HL-60/S4 treated with retinoic acid at 250 ng/mL for 4 days and 3 days (cell line): ENCODE results near the gene CEND1.

Experiments used
- in situ Hi-C: fragments of 300-500 bp; cut with MboI; formaldehyde crosslinking; loops from 2 replicates; pipeline ENCODE4 v1.7.0; 2022; ENCODE audit warnings: low sequenced_read_pairs

Gene CEND1

GRCh38 chr11:796565-797295, 6.8 kb upstream of the CEND1 start:
- in situ Hi-C loops, result no loop called here

GRCh38 chr11:795634-796564, 6.0 kb upstream of the CEND1 start:
- in situ Hi-C loops, result no loop called here

GRCh38 chr11:794766-795633, 5.1 kb upstream of the CEND1 start:
- in situ Hi-C loops, result no loop called here

DNA sequence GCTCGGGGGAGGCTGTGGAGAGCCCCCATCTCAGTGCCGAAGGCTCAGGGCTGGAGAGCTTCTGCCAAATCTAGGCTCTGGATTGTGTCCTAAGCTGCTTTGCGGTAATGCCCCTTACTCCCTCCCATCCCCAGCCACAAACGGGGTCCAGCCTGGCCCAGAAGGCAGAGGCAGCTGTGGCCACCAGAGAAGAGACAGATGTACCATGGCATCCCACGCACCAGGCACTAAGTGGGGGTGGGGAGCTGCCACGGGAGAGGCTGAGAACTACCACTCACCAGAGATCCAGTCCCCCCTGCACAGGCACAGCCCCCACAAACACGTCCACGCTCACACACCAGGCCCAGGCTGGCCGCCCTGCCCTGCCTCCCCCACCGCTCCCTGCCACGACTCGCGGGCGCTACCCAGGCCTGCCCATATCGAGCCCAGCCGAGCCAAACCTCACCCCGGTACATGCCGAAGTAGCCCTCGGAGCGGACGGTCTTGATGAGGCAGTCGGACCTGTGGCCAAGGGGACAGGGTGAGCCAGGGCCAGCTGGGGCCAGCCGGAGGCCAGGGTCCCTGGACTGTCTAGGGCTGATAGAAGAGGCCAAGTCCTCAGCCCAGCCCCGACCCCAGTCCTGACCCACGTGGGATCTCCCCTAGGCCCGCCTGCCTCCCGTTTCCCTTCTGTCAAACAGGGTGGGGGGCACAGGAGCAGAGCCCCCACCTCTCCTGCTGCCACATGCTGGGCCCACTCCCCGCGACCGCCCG, 4.3 kb upstream of the CEND1 start:
- in situ Hi-C loops, result no loop called here

GRCh38 chr11:793556-793955, 3.7 kb upstream of the CEND1 start:
- in situ Hi-C loops, result no loop called here

DNA sequence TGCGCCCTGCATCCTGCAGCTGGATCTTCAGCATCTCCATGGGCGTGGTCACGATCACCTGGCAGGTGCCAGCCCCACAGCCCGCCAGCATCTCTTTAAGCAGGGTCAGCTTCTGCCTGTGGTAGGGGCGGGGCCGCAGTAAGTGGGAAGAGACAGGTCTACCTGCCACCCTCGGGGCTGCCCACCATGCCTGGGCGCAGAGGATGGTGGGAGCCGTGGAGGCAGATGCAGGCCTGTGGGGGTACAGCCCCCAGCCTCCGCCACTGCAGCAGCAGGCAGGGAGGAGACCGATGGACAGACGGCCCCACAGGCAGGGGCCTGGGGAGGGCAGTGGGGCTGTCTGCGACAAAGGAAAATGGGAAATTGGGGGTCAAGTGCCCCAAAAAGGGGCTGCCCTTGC, 3.0 kb upstream of the CEND1 start:
- in situ Hi-C loops, result no loop called here

DNA sequence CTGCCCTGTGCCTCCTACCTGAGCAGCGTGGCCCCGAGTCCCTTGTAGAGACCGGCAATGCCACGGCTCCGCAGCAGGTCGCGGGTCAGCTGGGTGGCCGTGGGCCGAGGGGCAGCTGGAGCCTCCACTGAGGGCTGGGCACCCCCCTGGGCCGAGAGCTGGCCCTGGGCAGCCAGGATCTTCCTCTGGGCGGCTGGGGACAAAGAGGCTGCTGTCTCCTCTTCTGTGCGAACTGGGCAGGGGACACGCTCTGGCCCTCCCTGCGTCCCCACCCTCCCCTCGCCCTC, 2.6 kb upstream of the CEND1 start:
- in situ Hi-C loops, result no loop called here

DNA sequence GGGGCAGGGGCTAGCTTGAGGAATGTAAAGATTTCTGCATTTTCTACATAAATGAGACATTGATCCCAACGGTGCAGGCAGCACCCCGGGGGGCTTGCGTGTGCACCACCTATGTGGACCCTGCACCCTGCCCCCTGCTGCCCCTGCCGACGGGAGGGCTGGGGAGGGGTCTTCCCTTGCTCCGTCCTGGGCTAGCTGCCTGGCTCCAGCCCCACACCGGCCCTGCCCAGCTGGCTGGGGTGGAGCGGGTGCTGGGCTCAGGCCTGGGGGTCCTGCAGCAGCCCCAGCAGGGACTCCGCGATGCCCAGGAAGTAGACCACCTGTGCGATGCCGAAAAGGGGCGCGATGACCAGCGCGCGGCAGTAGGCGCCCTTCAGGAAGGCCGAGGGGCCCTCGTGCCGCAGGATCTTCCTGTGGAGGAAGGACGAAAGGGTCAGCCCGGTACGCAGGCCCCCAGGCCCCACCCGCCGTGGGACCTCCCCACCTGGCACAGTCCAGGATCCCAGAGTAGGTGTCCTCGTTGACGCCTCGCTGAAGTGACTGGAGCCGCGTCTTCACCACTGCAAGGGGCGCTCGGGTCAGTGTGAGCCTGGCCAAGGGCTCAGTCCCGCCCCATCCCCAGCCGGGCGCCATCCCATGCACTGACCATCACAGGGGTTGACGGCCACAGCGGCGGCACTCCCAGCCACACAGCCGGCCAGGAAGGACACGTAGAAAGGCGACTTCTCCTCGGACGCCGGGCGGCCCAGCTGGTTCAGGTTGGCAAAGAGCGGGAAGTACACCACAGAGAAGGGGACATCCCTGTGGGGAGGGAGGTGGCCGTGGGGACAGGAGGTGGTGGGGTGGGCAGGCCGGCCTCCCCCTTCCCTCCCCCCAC, 2.0 kb upstream of the CEND1 start:
- in situ Hi-C loops, result no loop called here

DNA sequence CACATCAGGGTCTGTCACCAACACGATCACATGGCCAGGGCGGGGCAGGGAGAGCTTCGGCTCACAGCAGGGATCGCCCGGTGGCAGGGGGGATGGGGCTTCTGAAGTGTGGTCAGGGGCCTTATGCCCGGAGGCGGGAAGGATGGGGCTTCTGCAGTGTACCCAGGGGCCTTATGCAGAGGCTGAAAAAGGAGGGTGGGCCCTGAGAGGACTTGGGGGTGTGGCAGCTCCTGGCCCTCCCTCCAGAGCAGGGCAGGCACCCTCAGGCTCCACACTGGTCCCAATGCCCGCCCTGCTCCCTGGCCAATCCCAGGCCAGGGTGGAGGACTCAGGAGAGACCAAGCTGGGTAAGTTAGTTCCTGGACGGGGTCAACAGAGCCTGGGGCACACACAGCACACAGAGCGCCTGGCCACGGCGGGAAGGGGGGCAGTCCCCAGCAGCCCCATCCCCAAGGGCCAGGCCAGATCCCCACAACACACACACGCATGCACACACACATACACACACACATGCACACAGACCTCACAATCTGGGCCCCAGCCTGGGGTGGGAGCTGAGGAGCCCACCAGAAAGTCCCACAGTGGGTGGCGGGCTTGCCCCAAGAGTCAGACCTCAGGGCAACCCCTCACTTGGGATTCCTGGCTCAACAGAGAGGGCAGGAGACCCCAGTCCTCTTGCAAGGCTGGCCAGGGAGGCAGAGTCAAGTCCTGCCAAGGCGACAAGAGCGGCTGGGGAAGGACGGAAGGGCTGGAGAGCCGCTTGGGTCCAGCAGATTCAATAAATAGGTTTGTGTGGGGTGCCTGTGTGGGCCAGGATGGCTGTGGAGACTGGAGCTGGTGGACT, 1.1 kb upstream of the CEND1 start:
- in situ Hi-C loops, result no loop called here

- in situ Hi-C loops, result no loop called here
Observed at GRCh38 chr11:788953-789940, 643 bp downstream of the CEND1 start.

DNA sequence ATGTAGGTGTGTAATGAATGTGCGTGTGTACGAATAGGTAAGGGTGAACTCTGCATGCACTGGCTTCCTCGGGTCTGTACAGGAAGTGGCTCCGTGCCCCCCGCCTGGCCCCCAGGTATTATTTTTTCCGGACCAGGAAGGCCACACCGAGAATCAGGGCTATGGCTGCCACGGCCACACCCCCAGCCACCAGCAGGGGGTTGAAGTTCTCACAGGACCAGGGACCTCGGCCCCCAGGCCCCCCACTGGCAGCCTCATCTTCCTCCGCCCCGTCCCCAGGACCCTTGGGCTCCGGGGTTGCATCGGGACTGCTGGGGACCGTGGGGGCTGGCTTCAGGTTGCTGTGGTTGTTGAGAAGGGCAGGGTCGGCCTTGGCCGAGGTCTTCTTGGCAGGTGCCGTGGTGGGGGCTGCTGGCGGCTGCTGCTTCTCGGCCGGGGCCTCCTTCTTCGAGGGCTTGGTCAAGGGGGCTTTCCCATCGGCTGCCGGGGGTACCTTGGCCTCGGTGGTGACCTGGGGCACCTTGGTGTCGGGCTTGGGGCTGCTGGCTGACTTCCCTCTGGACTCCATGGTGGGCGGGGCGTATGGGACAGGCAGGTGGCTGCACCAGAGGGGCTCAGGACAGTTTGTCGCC, 1.8 kb downstream of the CEND1 start:
- in situ Hi-C loops, result no loop called here

GRCh38 chr11:787084-787675, 2.7 kb downstream of the CEND1 start:
- in situ Hi-C loops, result no loop called here

DNA sequence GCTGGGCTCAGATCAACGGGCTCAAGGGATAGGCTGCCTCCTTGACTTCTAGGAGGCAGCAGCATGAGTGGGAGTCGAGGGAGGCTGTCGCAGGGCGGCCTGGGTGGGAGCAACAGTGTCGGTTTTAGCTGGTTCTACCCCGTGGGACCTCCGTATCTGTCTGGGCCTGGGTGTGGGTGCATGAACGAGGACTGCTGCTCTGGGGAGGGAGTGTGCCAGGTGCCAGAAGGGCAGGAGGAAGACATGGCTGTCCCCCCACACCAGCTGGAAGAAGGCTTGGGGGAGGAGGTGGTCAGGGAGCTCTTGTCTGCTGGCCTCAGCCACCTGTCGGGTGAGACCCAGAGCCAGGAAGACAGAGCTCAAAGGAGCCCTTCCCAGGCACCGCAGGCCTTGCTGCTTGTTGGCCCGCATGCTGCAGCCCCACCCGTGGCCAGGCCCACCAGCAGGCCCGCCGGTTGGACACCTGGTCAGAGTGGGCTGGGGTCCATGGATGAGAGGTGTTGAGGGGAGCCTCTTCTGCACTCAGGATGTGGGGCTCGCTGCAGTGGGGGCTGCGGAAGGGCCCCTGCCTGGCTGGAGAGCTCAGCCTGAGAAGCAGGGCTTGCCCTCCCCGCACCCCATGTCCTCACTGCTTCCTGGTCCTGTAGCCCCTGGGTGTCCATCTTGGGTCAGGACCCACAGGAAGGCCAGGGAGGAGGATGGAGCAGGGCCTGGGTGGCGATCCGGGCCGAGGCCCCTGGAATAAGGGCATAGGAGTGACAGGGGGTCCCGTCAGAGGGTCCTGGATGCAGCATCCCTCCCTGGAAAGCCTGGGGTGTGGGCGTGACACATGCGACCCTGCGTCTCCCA, 3.4 kb downstream of the CEND1 start:
- in situ Hi-C loops, result no loop called here

DNA sequence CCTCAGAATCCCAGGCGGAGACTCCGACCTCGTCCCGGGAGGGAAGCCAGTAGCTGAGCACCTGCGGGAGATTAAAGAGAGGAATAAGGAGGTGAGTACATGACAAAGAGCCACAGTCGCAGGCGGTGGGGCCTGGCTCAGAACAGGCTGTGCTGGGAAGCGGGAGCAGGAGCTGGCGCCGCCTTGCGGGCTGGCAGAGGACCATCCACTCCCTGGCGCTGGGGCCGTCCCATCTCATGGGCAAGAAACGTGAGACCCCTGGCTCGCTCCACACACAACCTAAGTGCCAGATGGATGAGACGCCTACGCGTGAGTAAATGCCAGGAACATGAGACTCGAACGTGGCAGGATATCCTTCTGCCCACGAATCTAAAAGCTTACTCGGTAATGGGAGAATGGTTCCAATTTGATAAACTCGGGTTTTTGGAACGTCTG, 6.3 kb downstream of the CEND1 start:
- in situ Hi-C loops, result no loop called here

GRCh38 chr11:782264-783174, 7.4 kb downstream of the CEND1 start:
- in situ Hi-C loops, result no loop called here
